Frontal cortex (tissue), 4 donors: ENCODE measurements around the gene CASQ2. TPM values are rescaled to one million over a fixed set of nuclear protein-coding genes. Genes with fewer than 3 reads are reported as not detected.

Experiments used
- DNase-seq, 2 donors: peaks; one replicate each; pipeline ENCODE4 v3.0.0; 2012; ENCODE audit warnings: low spot score in 2 of 2
- FAIRE-seq: peaks from 2 replicates; lab custom pipeline; 2012; peaks lifted over from hg19 to GRCh38; lab: Jason Lieb, UNC
- total RNA-seq: library from RNA; depleted of rRNA; stranded (reverse); fragments of >200 nt; gene quantifications from one replicate; pipeline ENCODE4 v1.2.3, GENCODE V29; 2014
- donor health status: control.
- donor health status: control.
- donor health status: control.

The CASQ2 gene
- total RNA-seq, 1 donor from 2014 or later: 0.41 TPM

DNA sequence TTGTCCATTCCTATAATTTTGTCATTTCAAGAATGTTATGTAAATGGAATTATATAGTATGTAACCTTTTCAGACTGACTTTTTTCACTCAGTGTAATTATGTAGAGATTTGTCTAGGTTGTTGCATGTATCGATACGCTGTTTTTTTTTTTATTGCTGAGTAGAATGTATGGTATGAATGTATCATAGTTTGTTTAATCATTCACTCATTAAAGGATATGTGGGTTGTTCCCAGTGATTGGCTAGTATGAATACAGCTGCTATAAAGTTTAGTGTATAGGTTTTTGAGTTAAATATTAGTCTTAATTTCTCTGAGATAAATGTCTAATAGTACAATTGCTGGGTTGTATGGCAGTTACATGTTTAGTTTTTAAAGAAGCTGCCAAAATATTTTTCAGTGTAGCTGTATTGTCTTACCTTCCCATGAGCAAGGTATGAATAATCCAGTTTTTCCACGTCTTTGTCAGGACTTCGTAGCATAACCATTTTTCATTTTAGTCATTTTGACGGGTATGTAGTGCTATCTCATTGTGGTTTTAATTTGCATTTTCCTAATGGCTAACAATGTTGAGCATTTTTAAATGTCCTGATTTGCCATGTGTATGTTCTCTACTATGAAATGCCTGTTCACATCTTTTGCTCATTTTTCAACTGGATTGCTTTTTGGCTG, 22.4 kb downstream of the CASQ2 start:
- no peak for FAIRE-seq

DNA sequence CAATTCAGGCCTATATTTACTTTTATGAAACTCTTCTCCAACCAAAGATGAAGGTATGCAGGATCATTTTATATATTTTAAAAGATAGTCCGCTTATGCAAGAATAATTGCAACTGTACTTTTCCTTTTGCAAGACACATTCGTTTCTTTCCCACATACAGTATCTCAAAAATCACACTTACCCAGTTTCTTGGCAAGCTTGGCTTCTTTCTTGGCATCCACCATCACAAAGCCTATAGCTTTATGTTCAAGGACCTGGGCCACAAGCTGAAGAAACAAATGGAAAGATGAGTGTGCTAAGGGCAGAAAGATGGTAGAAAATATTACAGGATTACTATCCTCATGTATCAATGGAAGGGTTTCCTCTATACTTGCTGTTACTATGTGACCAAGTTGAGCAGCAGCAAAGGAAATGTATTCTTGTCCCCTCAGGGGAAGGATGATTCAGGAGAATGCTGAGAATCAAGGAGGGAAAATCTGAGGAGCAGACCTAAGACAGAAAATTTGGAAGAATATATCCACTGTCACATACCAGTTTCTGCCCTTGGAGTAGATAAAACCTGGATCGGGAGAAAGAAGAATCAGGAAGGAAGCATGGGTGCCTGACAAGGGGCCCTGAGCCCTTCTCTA, 23.8 kb downstream of the CASQ2 start:
- DNase-seq (no peak), FAIRE-seq (no peak)

More for the DNA sequence above, 22.4 kb downstream of the CASQ2 start:
- no peak for DNase-seq

DNA sequence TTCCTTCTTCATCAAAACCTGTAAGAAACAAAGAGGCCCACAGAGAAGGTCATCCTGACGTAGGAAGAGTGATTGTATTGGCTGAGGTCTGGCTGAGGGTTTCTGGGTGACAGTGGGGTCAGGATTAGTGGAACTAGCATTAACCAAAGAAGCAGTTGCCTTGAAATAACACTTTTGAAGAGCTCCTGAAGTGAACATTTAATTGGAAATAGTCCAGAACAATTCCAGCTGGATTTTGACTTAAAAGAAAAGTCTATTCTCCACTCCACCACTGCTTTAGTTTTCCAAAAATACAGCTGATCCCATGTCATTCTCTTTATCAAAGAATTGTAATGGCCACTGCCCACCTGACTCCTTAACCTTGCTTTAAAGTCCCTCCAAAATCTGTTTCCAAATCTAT, 27.7 kb downstream of the CASQ2 start:
- FAIRE-seq (no peak), DNase-seq (no peak)

DNA sequence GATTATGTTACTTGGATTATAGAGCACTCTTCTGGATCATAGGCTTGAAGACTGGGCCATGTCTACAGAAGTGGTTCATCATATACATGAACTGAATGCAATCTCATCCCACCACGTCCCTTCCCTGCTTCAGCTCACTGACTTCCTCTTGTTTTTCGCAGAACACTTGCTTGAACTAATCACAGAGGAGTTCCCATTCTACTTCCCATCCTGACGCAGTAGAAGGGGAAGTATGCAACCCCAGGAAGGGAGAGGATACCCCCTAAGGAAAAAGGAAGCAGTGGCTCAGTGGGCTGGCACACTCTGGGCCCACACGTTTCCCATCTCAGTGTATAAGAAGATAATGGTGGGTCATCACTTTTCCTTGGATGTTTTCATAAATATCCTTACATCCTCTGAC, 36.2 kb downstream of the CASQ2 start:
- FAIRE-seq (no peak), DNase-seq (no peak)

DNA sequence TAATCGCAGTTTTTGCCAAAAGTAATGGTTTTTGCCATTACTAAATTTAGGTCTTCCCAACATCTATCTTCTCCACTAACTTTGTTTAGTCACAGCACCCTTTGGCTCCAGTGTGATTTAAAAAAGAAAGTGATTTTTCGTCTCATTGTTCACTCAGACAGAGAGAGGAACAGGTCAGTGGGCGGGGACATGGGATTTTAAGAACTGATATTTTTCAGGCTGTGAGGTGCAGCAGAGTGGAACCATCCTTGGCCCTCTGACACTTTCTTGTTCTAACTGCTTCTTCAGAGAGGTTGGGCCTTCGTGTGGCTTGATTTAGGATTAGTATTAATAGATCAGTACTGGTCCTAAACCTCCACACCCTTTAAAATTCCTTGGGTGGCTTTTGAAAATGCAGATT, 38.8 kb downstream of the CASQ2 start:
- FAIRE-seq (no peak), DNase-seq (no peak)

DNA sequence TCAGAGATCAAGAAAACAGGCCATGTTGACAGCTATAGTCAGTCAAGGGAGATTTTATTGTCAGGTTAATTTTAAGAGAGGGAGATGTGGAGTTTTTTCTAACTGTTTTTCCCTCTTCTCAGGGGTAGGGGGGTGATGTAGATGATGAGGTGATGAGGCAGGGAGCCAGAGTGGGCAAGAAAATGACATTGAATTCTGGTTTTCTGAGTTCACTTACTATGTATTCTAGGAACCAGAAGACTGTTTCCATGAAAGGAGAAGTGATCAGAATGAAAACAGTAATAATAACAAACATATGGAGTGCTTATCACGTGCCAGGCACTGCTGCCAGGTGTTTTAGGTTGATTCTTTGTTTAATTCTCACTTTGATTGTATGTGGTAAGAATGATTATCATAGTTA, 40.2 kb downstream of the CASQ2 start:
- no peak for FAIRE-seq
- no peak for DNase-seq

DNA sequence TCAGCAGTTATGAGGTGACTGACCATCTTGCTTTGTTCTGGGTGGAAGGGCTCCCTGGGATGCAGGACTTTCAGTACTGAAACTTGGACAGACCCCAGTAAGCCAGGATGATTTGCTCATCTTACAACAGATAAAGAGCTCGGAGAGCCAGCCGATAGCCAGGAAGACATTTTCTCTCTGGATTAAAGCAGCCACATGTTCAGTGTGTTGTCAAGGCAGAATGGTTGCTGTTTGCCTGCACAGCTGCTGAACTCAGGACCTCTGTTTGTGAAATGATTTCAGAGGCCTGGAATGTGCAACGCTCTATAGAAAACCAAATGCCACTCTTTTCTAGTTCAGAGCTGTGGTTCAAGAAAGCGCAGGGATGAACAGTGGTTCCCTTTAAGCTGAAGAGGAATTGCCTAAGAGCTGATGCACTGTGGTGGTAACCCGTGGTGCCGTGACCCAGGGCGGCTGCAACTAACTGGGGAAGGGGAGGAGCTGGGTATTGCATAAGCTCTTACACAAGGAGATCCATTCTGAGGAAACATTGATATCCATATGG, 40.7 kb downstream of the CASQ2 start:
- no peak for DNase-seq
- no peak for FAIRE-seq

DNA sequence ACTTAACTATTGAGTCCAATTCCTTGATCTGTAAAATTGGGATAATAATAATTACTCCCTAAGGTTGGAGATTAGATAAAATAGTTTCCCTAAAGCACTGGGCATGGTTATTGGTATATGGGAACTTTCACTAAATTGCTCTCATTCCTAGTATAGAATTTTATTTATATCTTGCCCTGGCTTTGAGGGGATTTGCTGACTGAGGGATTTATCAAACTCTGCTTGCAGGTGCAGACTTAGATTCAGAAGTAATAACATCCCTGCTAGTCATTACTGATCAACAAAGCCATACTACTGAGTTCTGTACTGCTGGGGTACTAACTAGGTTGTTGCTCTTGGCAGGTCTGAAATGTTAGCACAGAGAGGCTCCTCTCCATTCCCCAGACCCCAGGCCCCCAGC, 41.9 kb downstream of the CASQ2 start:
- DNase-seq (no peak), FAIRE-seq (no peak)

DNA sequence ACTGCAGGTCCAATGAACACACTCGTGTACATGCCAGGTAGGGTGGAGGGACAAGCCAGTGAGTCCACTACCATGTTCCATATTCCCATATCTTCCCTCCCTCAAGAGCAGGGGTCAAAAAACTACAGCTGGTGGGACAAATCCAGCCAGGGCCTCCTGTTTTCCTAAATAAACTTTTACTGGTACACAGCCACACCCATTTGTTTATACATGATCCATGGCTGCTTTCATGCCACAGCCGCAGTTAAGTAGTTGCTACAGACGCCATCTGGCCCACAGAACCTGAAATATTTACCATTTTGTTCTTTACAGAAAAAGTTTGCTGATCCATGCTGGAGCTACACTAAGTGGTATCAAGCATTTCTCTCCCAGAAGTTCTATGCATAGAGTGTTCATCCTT, 42.4 kb downstream of the CASQ2 start:
- DNase-seq: no peak
- FAIRE-seq: no peak

DNA sequence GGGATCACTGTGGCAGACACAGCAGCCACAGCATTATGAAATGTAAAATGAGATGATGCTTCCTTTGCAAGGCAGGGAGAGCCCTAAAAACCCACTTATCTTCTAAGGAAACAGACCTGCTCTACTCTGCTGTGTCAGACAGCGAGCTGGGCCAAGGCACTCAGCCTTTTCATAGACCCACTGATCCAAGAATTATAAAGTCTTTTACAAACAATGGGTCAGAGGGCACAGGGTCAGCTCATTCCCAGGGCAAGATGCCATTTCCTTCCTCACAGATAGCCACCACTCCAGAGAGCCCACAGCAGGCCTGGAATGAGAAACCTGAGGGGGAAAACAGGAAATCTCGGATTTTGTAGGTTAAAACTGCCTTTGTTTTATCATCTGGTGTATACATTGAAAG, 42.9 kb downstream of the CASQ2 start:
- FAIRE-seq (no peak), DNase-seq (no peak)

DNA sequence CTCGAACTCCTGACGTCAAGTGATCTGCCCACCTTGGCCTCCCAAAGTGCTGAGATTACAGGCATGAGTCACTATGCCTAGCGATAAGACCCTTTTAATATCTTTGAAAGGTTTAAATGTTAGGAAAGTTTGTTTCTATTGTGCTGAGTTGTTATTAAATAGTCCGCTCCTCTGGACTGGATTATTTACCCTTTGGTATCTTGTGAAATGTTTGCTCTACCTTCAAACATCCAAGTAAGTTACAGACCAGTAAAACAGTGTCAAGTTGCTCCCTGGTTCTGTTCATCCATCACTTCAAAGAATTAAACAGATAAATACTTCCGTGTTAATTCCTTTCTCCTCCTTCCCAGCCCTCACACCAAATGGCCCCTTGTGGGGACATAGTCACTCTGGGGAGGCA, 44.8 kb downstream of the CASQ2 start:
- no peak for FAIRE-seq
- no peak for DNase-seq

DNA sequence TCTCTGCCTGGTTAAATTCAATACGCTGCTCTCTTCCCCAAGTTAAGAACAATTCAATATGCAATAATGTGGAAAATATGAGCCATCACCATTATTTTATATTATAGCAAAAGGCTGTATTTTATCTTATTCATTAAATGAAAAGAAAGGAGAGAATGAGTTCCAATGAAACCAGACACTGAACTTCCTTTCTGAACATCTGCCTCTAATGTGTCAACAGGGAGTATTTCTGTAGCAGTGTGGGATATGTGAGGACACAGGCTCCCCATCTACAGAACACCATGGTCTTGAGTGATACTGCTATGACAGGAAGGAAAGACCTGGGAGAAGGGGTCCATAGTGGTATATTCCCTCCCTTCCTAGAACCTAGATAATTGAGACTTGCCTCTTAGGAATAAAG, 46.3 kb downstream of the CASQ2 start:
- DNase-seq (no peak), FAIRE-seq (no peak)

DNA sequence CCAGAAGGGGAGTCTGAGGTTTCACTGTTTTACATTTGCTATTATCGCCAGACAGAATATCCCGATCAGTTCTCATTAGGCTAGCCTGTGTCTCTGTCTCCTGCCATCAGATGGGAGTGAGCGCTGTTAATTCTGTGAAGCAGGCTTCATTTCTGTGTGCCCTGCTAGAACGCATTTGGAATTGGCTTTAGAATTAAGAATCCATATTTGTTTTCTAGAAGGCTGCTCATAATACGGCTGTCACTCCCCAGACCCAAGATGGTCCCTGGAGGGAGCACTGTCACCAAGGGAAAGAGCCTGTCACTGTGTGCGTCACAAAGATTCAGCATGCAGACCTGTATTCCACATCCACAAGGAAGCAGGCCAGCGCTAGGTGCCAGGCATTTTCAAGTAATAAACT, 49.2 kb downstream of the CASQ2 start:
- FAIRE-seq (no peak), DNase-seq (no peak)

DNA sequence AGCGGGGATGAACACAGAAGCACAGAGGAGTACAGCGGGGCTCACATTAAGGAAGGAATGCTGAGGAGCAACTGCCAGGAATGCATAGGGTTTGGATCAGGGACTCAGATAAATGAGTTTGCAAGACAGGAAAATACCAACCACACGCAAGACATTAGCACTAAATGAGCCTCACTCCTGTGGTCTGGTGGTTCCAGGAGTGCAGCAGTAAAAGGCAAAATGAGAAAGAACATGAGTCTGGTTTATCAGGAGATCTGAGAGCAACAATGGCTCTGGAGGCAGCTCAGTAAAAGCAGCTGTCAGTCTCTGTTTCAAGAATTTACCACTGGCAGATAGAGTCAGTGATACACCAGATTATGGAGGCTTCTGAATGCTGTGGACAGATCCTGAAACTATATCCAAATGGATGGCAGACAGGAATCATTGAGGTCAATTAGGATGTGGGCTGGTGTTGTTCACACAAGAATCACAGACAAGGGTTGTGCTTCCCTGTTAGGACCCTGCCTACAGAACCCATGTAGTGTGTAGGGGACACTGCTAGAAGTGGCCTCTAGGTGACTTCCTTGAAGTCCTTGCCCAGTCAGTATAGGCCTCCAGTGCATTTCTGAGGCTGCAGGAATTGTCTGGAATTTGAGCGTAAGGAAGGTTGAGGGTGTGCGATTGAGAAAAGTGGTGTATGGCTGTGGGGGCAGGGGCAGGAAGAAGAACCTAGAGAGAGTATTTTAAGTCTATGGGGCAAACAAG, 50.3 kb downstream of the CASQ2 start:
- FAIRE-seq: no peak
- DNase-seq: no peak

DNA sequence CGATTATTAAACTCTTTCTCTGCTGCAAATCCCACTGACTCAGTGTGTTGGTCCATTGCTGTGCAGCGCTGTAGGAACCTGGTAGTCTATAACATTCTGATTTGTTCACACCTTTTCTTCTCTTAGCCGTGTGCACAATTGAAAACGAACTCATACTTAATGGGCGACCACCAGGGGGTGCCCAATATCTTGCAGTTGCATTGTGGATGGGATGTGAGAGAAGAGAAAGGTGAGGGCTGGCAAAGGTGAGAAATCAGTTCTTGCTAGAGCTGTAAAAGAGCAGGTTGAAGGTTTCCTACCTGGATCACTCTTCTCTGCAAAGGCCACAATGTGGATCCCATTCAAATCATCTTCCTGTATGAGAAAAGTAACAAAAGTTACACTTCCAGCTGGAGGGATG, 51.0 kb downstream of the CASQ2 start:
- no peak for DNase-seq

DNA sequence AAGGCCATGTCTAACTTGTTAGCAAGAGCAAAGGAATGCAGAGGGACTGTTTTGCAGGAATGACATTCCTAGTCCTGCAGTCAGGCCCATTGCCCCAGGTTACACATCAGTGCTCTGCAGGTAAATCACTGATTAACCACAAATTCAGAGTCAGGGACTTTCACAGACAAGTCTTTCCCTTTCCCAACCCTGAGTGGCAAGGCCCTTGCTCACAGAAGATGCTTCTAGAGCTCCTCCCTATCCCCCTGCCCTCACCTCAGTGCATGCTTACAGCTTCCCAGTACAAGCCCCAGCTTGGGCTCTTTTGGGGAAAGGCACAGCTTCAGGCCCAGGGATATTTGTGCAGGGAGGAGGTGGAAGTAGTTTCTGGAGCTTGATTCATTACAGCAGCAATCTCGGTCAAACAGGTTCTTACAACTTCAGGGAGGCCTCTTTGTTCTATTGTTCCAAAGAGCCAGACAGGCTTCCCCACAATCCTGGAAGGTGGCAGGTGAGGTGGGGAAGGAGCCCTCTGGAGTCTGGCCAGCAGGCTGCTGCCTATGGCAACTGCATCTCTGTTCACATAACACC, 53.9 kb downstream of the CASQ2 start:
- DNase-seq (no peak), FAIRE-seq (no peak)

More for the DNA sequence above, 51.0 kb downstream of the CASQ2 start:
- no peak for FAIRE-seq

DNA sequence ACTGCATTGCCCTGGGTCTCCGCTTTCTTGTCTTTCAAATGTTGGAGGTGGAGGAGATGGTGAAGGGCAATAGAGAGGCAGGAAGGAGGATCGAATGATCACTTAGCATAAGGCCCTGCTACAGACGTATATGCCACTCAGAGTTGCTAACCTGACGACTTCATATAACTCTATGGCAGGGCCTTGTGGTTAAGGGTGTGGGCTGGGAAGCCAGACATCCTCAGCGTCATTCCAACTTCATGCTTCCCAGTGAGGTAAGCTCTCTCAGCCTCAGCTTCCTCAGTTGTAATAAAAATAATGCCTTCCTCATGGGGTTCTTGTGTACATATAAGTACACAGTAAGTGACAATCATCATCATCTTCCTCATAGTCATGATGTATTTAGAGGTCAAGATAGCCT, 54.6 kb downstream of the CASQ2 start:
- FAIRE-seq (no peak), DNase-seq (no peak)

DNA sequence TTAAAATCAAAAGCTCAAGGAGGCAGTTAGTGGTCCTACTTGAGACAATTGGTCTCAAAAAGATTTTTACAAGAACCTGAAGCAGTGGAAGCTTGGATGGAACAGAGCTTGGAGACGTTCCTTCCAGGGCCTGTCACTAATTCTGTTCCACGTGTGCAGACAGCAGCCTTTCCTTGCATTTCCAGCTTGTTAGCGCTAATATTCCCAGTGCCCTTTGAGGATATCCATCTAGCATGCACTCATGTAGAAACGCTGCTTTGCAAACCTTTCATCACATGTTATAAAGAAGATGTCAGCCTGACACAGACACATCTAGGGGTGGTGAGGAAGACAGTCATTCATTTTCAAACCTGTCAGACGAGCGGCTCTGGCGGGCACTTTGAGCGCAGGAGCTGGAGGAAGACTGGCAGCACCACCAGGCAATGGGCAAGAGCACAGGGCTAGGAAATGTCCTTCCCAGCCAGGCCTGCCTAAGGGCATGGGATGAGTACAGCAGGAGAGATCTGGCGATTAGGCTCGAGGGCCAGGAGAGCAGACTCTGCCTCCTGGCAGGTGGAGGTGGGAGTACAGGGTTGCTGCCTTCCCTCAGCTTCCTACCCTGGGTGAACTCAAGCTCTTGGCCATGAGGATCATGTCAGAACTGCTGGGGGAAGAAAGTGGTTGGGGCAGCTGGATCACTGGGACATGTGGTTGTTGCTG, 55.5 kb downstream of the CASQ2 start:
- DNase-seq: no peak
- FAIRE-seq: no peak

DNA sequence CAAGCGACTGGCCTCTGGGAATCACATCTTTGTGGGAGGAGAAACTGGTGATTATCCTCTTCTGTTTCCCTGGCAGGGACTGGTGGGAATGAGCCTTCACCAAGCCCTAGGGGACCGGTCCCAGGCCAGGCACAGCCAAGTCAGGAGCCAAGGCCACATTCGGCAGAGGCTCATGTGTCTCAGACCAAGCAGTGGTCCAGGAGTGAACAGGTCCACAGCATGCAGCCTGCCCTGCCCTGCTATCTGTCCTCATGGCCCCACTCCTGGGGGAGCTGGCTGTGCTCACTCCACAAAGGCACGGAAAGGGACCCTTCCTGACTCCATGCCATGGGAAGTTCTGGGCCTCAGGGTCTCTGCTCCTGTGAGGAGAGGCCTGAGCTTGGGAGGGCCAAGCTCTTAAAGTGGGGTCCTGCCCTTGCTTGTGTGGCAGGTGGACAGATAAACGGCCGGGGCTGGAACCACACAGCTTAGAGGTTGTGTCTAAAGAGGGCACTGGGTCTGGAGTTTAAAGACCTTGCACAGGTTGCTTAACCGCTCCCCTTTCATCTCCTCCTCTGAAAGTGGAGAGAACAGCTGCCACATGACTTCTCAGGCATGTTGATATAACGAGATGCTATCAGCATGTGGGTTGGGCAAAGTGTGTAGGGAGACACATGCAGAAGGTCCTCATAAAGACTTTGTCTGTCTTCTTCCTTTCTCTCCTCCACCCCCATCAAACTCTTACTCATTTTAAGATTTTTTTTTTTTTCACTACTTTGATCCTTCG, 57.5 kb downstream of the CASQ2 start:
- DNase-seq (no peak), FAIRE-seq (no peak)
